Small intestine (tissue), 7 donors: ENCODE results near the gene ZNF691. TPM values are rescaled to one million over a fixed set of nuclear protein-coding genes. Genes with fewer than 3 reads are reported as not detected.

ENCODE experiments used
- DNase-seq, 2 donors: peaks; one replicate each; pipeline versions ENCODE4 v3.0.0 to v3.0.0-alpha.2; 2013
- FAIRE-seq: peaks from 2 replicates; lab custom pipeline; 2012; peaks lifted over from hg19 to GRCh38; lab: Jason Lieb, UNC
- H3K27ac ChIP-seq, 3 donors: one replicate each; pipeline ENCODE4 v1.5.1; 2013; ENCODE audit warnings: low read length in 2 of 3, mild to moderate bottlenecking in 2 of 3, control low read depth in 1 of 3, inconsistent platforms in 1 of 3, low read depth in 1 of 3, moderate library complexity in 1 of 3
- H3K27me3 ChIP-seq, 3 donors: one replicate each; pipeline ENCODE4 v1.6.1; 2013; ENCODE audit warnings: low read length in 3 of 3, inconsistent platforms in 1 of 3; ENCODE audit not compliant: control insufficient read depth in 3 of 3, insufficient read depth in 3 of 3
- H3K36me3 ChIP-seq, 3 donors: one replicate each; pipeline ENCODE4 v1.6.1; 2013; ENCODE audit warnings: low read length in 3 of 3, inconsistent platforms in 1 of 3, low read depth in 1 of 3, mild to moderate bottlenecking in 1 of 3, moderate library complexity in 1 of 3; ENCODE audit not compliant: control insufficient read depth in 3 of 3, insufficient read depth in 2 of 3
- H3K4me1 ChIP-seq, 3 donors: one replicate each; pipeline ENCODE4 v1.6.1; 2013; ENCODE audit warnings: low read length in 2 of 3, inconsistent platforms in 1 of 3, low read depth in 1 of 3, mild to moderate bottlenecking in 1 of 3, moderate library complexity in 1 of 3; ENCODE audit not compliant: control insufficient read depth in 3 of 3, insufficient read depth in 2 of 3
- H3K4me3 ChIP-seq, 3 donors: one replicate each; pipeline ENCODE4 v1.5.1; 2013; ENCODE audit warnings: low read length in 3 of 3, control low read depth in 1 of 3, inconsistent platforms in 1 of 3, low read depth in 1 of 3, mild to moderate bottlenecking in 1 of 3, moderate library complexity in 1 of 3
- H3K9me3 ChIP-seq, 2 donors: one replicate each; pipeline ENCODE4 v1.6.1; 2013; ENCODE audit warnings: low read depth in 1 of 2, low read length in 1 of 2; ENCODE audit not compliant: control insufficient read depth in 2 of 2, insufficient read depth in 1 of 2
- WGBS, 3 donors: extraction: QIAGEN DNeasy Blood & Tissue Kit; methylation state at CpG; one replicate each; pipeline ENCODE4 v1.1.7; 2013; 5-methylcytosine and 5-hydroxymethylcytosine counted together
- polyA plus RNA-seq, 4 donors: library from polyadenylated mRNA; stranded (reverse) in 3 of 4; unstranded in 1 of 4; fragments of 200-250 nt in 3 of 4; fragments of 120-200 nt in 1 of 4; gene quantifications; one replicate each; pipeline versions ENCODE4 v1.2.1 to v1.2.3, GENCODE V29; 2013
- donor health status: healthy with polysubstance abuse.
- donor health status: control.
- donor health status: control.
- donor health status: Bipolar disorder and iron deficiency.
- donor health status: healthy.

ZNF691 gene
- polyA plus RNA-seq, 4 donors, result 5.4 to 10.6 (median 6.3) TPM

DNA sequence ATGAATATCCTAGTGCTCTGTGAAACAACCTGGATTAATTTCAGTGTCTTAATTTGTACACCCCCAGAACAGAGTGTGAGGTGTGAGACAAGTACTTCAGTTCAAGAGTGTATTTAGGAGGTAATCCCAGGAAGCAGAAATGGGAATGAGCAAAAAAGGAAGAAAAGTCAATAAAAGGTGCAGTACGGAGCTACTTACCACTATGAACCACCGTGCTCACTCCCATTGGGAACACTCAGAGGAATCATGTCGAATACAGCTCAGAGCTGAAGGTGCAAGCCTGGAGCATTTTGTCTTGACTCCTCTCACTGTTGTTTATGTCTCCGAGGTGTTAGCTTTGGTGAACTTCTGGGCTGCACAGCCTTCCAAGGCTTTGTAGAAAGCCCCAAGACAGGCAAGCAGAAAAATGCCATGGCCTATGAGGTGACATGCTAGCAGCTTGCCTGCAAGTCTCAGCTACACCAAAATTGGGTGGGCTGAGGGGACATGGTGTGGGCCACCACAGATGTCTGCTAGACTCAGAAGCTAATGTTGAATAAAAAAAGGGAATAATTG is 21.9 kb upstream of the ZNF691 start:
- Histone ChIP-seq H3K27ac (no peak overlapping the region), H3K9me3 (no peaks in the 10 kb centered on the region), H3K27me3 (no peaks in the 10 kb centered on the region), H3K4me3 (no peak overlapping the region), H3K36me3 (peaks cover 0 to 6% (median 0%) of the 10 kb centered on the region in 3 donors), H3K4me1 (peaks cover 0 to 3% (median 0%) of the 10 kb centered on the region in 3 donors)
- 93 to 96% (median 95%) methylated on average over 4 of the region's 4 CpGs for WGBS, 3 donors
- no peak for FAIRE-seq
- no peak for DNase-seq

DNA sequence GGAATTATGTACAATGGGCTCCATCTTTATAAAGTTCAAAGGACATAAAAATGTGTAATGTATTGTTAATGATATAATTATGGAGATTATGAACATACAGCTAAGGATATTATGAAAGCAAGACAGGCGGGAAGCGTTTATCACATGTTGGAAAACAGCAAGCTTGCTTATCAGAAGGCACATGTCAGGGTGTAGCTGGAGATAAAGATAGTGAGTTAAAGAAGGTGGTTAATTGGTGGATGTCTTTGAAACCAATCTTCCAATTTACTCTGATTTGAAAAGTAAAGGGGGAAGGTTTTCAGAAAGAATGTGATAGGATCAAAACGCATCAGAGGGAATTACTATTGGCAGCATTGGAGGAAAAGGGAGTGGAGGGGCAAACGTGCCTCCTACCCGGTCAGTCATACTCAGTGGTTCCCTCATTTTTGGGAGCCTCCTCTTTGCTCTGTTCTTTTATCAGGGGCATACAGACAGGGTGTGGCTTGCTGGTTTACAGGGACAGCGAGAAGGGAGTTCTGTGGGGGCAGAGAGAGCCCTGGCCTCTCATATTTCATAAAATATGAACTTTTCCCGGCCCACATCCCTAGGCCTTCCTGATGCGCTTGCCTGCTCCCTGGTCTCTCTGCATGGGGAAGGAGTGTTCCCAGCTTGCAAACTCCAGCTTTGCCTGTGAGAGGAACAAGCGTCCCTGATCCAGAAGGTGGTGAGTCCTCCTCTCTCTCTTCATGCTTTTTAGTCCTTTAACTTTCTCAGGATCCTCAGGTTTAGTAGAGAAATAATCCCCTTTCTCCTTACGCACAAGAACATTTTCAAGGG is 21.2 kb upstream of the ZNF691 start:
- no peak overlapping the region for H3K27ac ChIP-seq
- H3K36me3 ChIP-seq, result peaks cover 0 to 8% (median 0%) of the 10 kb centered on the region in 3 donors
- H3K9me3 ChIP-seq, result no peaks in the 10 kb centered on the region
- no peak for FAIRE-seq
- 55 to 69% (median 69%) methylated on average over 10 of the region's 10 CpGs for WGBS, 3 donors
- no peak overlapping the region for H3K4me3 ChIP-seq
- H3K27me3 ChIP-seq, result no peaks in the 10 kb centered on the region
- DNase-seq, result peak; percentile 16 to 25
- H3K4me1 ChIP-seq, result peaks cover 0 to 3% (median 0%) of the 10 kb centered on the region in 3 donors

DNA sequence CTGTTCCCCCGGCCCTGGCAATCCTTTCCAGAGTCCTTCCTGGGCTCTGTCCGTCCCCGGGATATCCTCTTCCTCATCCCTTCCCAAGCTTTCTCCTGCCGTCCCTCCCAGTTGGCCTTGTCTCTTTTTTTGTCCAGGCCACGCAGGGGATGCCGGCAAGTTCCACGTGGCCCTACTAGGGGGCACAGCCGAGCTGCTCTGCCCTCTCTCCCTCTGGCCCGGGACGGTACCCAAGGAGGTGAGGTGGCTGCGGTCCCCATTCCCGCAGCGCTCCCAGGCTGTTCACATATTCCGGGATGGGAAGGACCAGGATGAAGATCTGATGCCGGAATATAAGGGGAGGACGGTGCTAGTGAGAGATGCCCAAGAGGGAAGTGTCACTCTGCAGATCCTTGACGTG is 15.8 kb upstream of the ZNF691 start:
- 90 to 93% (median 93%) methylated on average over 17 of the region's 17 CpGs for WGBS, 3 donors
- H3K27ac ChIP-seq, result no peak overlapping the region

DNA sequence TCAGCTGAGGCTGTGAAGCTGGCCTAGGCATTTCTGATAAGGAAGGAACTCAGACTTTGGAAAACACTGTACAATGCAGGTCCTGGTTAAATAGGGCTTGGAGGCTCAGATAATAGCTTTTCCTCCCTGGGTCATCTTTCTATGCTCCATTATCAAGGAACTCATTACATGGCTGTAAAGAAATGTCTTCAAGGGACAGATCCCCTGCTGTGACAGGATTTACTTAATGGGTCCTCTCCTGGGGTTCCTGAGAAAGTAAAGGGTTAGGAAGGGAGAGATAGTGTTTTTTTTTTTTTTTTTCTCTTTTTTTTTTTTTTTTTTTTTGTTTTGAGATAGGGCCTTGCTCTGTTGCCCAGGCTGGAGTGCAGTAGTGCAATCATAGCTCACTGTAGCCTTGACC is 15.1 kb upstream of the ZNF691 start:
- Histone ChIP-seq H3K9me3 (no peaks in the 10 kb centered on the region), H3K4me3 (no peak overlapping the region), H3K36me3 (peaks cover 0 to 29% (median 0%) of the 10 kb centered on the region in 3 donors), H3K4me1 (no peaks in the 10 kb centered on the region), H3K27ac (no peak overlapping the region), H3K27me3 (no peaks in the 10 kb centered on the region)
- FAIRE-seq (no peak), DNase-seq (no peak)

More for the DNA sequence above, 15.8 kb upstream of the ZNF691 start:
- DNase-seq (no peak), FAIRE-seq (no peak)
- peaks cover 0 to 27% (median 0%) of the 10 kb centered on the region in 3 donors for H3K36me3 ChIP-seq
- H3K4me1 ChIP-seq, result no peaks in the 10 kb centered on the region
- no peaks in the 10 kb centered on the region for H3K27me3 ChIP-seq
- no peaks in the 10 kb centered on the region for H3K9me3 ChIP-seq
- H3K4me3 ChIP-seq, result no peak overlapping the region

DNA sequence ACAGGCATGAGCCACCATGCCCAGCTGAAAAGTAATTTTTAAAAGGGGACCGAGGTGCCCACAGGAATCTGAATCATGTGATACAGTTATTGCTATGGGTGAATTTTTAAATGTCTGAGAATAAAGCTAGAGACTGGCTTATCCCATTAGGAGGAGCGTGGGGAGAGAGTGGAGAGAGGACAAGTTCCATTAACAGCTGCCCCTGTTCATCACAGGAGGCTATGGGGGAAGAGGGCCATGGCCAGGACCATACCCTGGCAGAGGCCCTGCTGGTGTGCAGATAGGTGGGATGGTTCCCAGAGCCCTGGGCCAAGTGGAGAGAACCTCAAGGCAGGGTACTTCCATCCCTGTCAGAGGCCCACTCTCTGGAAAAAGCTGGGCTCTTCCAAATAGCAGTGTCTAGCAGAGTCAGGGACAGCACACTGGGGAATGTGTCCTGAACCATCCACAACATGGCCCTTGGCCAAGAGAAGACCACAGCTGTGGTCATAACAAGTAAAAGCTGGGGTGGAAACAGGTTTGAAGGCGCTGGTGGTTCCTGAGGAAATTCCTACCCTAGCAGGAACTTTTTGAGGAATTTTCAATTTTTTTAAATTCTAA is 13.7 kb upstream of the ZNF691 start:
- no peaks in the 10 kb centered on the region for H3K4me1 ChIP-seq
- no peak overlapping the region for H3K27ac ChIP-seq
- FAIRE-seq, result no peak
- peaks cover 0 to 30% (median 2%) of the 10 kb centered on the region in 3 donors for H3K36me3 ChIP-seq
- WGBS, 3 donors, result 91 to 97% (median 94%) methylated on average over 3 of the region's 3 CpGs
- DNase-seq, result no peak
- H3K27me3 ChIP-seq, result no peaks in the 10 kb centered on the region
- H3K9me3 ChIP-seq, result no peaks in the 10 kb centered on the region
- no peak overlapping the region for H3K4me3 ChIP-seq

- Histone ChIP-seq H3K27ac (no peak overlapping the region), H3K4me1 (no peaks in the 10 kb centered on the region), H3K27me3 (no peaks in the 10 kb centered on the region), H3K36me3 (peaks cover 0 to 29% (median 2%) of the 10 kb centered on the region in 3 donors), H3K9me3 (no peaks in the 10 kb centered on the region), H3K4me3 (no peak overlapping the region)
- DNase-seq, result no peak
- 85 to 93% (median 90%) methylated on average over 4 of the region's 4 CpGs for WGBS, 3 donors
- no peak for FAIRE-seq
Observed at GRCh38 chr1:42833981-42834380, 12.4 kb upstream of the ZNF691 start.

GRCh38 chr1:42834803-42835202 is 11.6 kb upstream of the ZNF691 start:
- FAIRE-seq, result no peak
- peaks cover 0 to 29% (median 2%) of the 10 kb centered on the region in 3 donors for H3K36me3 ChIP-seq
- H3K9me3 ChIP-seq, result no peaks in the 10 kb centered on the region
- WGBS, 3 donors, result 88 to 94% (median 90%) methylated on average over 5 of the region's 5 CpGs
- DNase-seq, result no peak
- no peaks in the 10 kb centered on the region for H3K4me1 ChIP-seq
- no peaks in the 10 kb centered on the region for H3K27me3 ChIP-seq
- no peak overlapping the region for H3K27ac ChIP-seq
- no peak overlapping the region for H3K4me3 ChIP-seq

DNA sequence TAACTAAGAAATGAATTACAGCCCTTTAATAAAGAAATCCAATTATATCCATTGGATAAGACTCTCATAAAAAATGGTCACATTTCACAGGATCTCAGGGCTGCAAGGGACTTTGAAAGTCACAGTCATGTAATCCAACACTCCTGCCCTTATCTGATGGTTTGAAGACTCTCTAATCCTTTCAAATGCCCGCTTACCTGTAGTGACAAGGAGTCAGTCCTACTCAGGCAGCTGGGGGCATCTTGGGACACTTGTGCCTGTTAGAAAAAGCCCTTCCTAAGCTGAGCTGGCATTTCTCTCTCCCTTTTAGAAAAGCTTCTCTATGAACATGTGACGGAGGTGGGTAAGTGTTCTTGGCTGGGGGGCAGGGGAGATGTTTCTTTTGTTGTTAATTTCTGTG is 11.0 kb upstream of the ZNF691 start:
- Histone ChIP-seq H3K4me1 (no peaks in the 10 kb centered on the region), H3K4me3 (no peak overlapping the region), H3K27me3 (no peaks in the 10 kb centered on the region), H3K36me3 (peaks cover 0 to 24% (median 2%) of the 10 kb centered on the region in 3 donors), H3K27ac (no peak overlapping the region), H3K9me3 (no peaks in the 10 kb centered on the region)
- FAIRE-seq (no peak), DNase-seq (no peak)
- WGBS, 3 donors, result 94 to 97% (median 96%) methylated on average over 2 of the region's 2 CpGs
